HFFc6 (cell line): ENCODE results near the gene ZFP3. TPM values are rescaled to one million over a fixed set of nuclear protein-coding genes. Genes with fewer than 3 reads are reported as not detected.

Source experiments
- DNase-seq: peaks from one replicate; pipeline ENCODE4 v3.0.0-alpha.2; 2018
- H3K27ac Mint-ChIP-seq: 2 replicates; pipeline ENCODE4 v1.8.0; 2020; ENCODE audit warnings: mild to moderate bottlenecking, mixed read lengths
- H3K27me3 Mint-ChIP-seq: 2 replicates; pipeline ENCODE4 v1.8.0; 2021; ENCODE audit warnings: mild to moderate bottlenecking, moderate library complexity, mixed read lengths; ENCODE audit not compliant: insufficient read depth
- H3K36me3 Mint-ChIP-seq: 2 replicates; pipeline ENCODE4 v1.8.0; 2021; ENCODE audit warnings: low read depth, mixed read lengths
- H3K4me1 Mint-ChIP-seq: 2 replicates; pipeline ENCODE4 v1.8.0; 2020; ENCODE audit warnings: low read depth, mixed read lengths
- H3K4me3 Mint-ChIP-seq: 2 replicates; pipeline ENCODE4 v1.8.0; 2020; ENCODE audit warnings: mild to moderate bottlenecking, moderate library complexity, mixed read lengths
- H3K9me3 Mint-ChIP-seq: 2 replicates; pipeline ENCODE4 v1.8.0; 2020; ENCODE audit warnings: mild to moderate bottlenecking, mixed read lengths
- CTCF ChIP-seq: fragments of 200-600 bp; sonication (generic); IDR thresholded peaks from 2 replicates; pipeline ENCODE4 v1.5.0; 2021; ENCODE audit warnings: antibody characterized with exemption, mild to moderate bottlenecking
- total RNA-seq, 6 experiments: library from RNA; stranded (reverse); fragmentation: NEBNext Ultra II Directional; extraction: Animal tissue kit (Norgen Biotek cat#: 25700); gene quantifications; 2 replicates in 1 of 6; 3 replicates in 5 of 6; pipeline ENCODE4 v1.2.3, GENCODE V29; 2021

Gene ZFP3
- total RNA-seq, 6 experiments from 2014 or later = 0.09 to 0.19 (median 0.13) TPM; not detected in 1

DNA sequence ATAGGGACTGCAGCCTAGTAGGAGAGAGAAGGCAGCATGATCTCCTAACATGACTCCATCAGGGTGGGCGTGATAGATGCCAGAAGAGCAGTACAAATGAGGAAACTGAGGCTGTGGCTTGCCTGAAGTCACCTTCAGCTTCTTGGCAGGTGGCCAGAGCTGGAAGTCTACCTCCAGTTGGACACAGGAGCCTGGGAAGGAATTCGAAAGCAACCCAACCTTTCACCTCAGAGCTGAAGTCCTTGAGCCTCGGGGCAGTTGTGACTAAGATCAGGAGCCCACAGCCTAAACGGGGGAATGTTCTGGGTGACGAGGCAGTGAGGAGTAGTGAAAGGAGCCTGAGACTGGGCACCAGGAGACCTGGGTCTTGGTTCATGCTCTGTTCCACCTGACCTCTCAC is 33.6 kb upstream of the ZFP3 start:
- Mint-ChIP-seq H3K4me1 (peaks cover 4% of the 10 kb centered on the region), H3K9me3 (no peaks in the 10 kb centered on the region), H3K36me3 (no peaks in the 10 kb centered on the region), H3K4me3 (no peak overlapping the region), H3K27ac (no peak overlapping the region), H3K27me3 (peaks cover 11% of the 10 kb centered on the region)
- DNase-seq = no peak
- TF ChIP-seq CTCF = no peak

DNA sequence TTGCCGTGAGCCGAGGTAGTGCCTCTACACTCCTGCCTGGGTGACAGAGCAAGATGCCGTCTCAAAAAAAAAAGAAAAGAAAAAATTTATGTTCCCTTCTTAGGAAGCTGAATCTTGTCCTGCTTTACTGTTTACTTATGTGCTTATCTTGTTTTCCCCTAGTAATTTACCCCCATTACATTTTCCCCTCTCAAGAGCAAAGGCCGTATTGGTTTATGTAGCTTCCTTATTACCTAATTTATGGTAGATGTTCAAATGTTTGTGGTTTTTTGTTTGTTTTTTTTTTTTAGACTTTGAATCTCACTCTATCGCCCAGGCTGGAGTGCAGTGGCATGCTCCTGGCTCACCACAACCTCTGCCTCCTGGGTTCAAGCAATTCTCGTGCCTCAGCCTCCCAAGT is 32.8 kb upstream of the ZFP3 start:
- H3K27ac Mint-ChIP-seq = no peak overlapping the region
- no peaks in the 10 kb centered on the region for H3K36me3 Mint-ChIP-seq
- TF ChIP-seq CTCF = no peak
- DNase-seq = no peak
- no peaks in the 10 kb centered on the region for H3K9me3 Mint-ChIP-seq
- H3K27me3 Mint-ChIP-seq = peaks cover 10% of the 10 kb centered on the region
- no peak overlapping the region for H3K4me3 Mint-ChIP-seq
- peaks cover 7% of the 10 kb centered on the region for H3K4me1 Mint-ChIP-seq

DNA sequence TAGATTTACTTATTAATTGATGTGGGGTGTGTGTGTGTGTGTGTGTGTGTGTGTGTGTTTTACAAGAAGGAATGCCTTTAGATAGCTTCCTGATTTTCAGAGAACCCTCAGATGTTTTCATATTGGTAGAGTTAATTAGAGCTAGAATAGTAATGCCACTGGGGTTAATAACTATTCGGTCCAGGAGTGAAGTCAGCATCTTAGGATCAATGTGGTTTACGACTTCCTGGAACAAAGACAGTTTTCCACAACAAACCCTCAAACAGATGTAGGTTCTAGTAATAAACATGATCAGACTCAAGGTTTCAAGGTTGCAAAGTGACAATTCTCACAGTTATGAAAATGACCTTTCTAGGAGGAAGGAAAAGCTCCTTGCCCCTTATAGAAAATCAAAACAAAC is 30.8 kb upstream of the ZFP3 start:
- Mint-ChIP-seq H3K4me3 (no peak overlapping the region), H3K36me3 (no peaks in the 10 kb centered on the region), H3K4me1 (peaks cover 7% of the 10 kb centered on the region), H3K9me3 (no peaks in the 10 kb centered on the region), H3K27ac (no peak overlapping the region), H3K27me3 (peaks cover 10% of the 10 kb centered on the region)
- TF ChIP-seq CTCF = no peak
- DNase-seq = no peak

DNA sequence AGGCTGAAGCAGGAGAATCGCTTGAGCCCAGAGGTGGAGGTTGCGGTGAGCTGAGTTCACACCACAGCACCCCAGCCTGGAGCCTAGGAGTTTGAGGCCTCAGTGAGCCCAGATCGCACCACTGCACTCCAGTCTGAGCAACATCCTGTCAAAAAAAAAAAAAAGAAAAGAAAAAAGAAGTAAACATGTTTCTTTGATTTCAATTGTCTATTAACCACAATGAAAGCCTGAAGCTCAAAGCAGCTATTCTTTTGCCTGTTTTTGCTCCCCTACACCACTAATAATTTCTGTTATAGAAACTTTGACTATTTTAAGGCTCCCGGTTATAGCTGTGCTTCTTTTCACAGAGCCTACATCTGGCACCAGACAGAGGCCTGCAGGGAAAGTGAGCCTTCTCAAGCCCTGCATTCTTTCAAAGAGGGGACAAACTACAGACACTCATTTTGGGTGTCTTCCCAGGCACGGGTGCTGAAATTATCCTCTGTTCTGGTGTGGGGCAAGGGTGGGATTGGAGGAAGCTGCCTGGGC is 28.9 kb upstream of the ZFP3 start:
- Mint-ChIP-seq H3K4me1 (peaks cover 7% of the 10 kb centered on the region), H3K36me3 (no peaks in the 10 kb centered on the region), H3K9me3 (no peaks in the 10 kb centered on the region), H3K27ac (peak overlapping the region; percentile 30; the same call in 1 of the 2 replicates), H3K4me3 (no peak overlapping the region), H3K27me3 (peaks cover 11% of the 10 kb centered on the region)
- no peak for TF ChIP-seq CTCF
- DNase-seq = no peak

DNA sequence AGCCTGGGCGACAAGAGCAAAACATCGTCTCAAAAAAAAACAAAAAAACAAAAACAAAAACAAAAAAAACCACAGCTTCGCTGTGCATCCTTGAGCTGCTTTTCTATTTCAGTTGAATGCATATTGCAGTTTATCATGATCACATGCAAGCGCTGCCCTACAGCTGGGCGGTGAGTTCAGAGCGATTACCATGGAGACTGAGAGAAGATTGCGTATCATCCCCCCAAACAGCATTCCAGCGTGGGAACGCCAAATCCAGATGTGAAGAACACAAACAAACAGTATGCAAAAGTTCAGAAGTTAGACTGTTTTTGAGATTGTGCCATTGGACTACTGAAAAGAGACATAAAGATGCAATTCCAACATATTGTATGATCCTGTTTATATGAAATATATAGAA is 28.0 kb upstream of the ZFP3 start:
- Mint-ChIP-seq H3K27ac (no peak overlapping the region), H3K9me3 (no peaks in the 10 kb centered on the region), H3K4me3 (no peak overlapping the region), H3K36me3 (no peaks in the 10 kb centered on the region), H3K27me3 (peaks cover 9% of the 10 kb centered on the region), H3K4me1 (peaks cover 7% of the 10 kb centered on the region)
- no peak for DNase-seq
- no peak for TF ChIP-seq CTCF

GRCh38 chr17:5055543-5055942 is 22.7 kb upstream of the ZFP3 start:
- Mint-ChIP-seq H3K9me3 (no peaks in the 10 kb centered on the region), H3K4me3 (no peak overlapping the region), H3K36me3 (no peaks in the 10 kb centered on the region), H3K4me1 (no peaks in the 10 kb centered on the region), H3K27me3 (peaks cover 1% of the 10 kb centered on the region), H3K27ac (no peak overlapping the region)
- no peak for DNase-seq
- TF ChIP-seq CTCF = no peak
